Measurements from ENCODE around the gene GPR84.

The GPR84 gene

GRCh38 chr12:54358945-54359761 lies 5.1 kb downstream of the GPR84 start:
- ATAC-seq = peak; percentile 87
- TF ChIP-seq, protein P1, sequence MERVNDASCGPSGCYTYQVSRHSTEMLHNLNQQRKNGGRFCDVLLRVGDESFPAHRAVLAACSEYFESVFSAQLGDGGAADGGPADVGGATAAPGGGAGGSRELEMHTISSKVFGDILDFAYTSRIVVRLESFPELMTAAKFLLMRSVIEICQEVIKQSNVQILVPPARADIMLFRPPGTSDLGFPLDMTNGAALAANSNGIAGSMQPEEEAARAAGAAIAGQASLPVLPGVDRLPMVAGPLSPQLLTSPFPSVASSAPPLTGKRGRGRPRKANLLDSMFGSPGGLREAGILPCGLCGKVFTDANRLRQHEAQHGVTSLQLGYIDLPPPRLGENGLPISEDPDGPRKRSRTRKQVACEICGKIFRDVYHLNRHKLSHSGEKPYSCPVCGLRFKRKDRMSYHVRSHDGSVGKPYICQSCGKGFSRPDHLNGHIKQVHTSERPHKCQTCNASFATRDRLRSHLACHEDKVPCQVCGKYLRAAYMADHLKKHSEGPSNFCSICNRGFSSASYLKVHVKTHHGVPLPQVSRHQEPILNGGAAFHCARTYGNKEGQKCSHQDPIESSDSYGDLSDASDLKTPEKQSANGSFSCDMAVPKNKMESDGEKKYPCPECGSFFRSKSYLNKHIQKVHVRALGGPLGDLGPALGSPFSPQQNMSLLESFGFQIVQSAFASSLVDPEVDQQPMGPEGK (CRISPR knock-in tag; IDR thresholded peaks at IDR 0.05; ENCODE audit: borderline replicate concordance) = peak; percentile 88
- TF ChIP-seq TCF4 (CRISPR knock-in tag; IDR thresholded peaks at IDR 0.05; ENCODE audit: borderline replicate concordance) = peak; percentile 46; the same call in 1 of the 2 replicates
- TF ChIP-seq TSHZ2 (CRISPR knock-in tag; IDR thresholded peaks at IDR 0.05) = peak; percentile 100
- TF ChIP-seq ZFP3 (CRISPR knock-in tag; IDR thresholded peaks at IDR 0.05) = no peak
- TF ChIP-seq ZC3H10 (CRISPR knock-in tag; IDR thresholded peaks at IDR 0.05) = no peak
- no peak for TF ChIP-seq ZNF8 (CRISPR knock-in tag; IDR thresholded peaks at IDR 0.05)

DNA sequence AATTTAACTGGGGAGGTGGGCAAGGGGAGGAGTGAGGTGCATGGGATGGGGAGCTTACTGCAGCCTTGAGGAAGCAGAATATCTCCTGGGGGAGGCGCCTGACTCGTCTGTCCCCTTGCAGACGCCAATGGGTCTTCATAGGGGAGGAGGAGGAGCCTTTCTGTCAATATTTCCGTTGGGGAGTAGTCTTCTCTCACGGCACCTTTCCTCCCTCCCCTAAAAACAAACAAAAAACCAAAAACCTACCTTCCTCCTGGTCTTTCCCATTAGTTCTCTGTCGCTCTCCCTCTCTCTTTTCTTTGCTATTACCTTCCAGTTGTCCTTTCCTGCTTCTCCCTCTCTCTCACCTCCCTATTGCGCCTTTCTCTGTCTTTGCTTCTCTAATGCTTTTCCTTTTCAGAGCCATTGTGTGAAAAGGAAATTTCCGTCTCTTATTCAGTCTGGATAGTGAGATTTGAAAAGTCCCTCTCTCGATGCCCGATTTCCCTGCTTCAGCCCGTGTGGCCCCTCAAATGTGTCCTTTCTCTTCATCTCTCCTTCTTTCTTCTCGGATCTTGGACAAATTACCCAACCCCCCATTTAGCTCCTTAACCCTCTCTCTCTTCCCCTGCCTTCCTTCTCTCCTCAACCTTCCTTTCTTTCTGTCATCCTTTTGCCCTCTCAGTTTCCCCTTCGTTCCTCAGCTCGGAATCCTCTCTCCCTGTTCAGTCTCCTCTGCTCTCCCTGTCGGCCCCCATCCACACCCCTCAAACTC lies 5.9 kb downstream of the GPR84 start:
- TF ChIP-seq ZC3H10 (CRISPR knock-in tag; IDR thresholded peaks at IDR 0.05) (no peak), ZNF70 (CRISPR knock-in tag; IDR thresholded peaks at IDR 0.05) (no peak), OSR1 (CRISPR knock-in tag; IDR thresholded peaks at IDR 0.05) (no peak), CREB5 (CRISPR knock-in tag; IDR thresholded peaks at IDR 0.05; ENCODE audit: low read depth) (no peak), GLIS3 (CRISPR knock-in tag; IDR thresholded peaks at IDR 0.05) (no peak), ZFP30 (CRISPR knock-in tag; IDR thresholded peaks at IDR 0.05) (no peak), ZFP3 (CRISPR knock-in tag; IDR thresholded peaks at IDR 0.05) (no peak), TOX (CRISPR knock-in tag; IDR thresholded peaks at IDR 0.05; ENCODE audit: borderline replicate concordance) (no peak), BACH2 (CRISPR knock-in tag; IDR thresholded peaks at IDR 0.05; ENCODE audit: borderline replicate concordance) (no peak), TSHZ2 (CRISPR knock-in tag; IDR thresholded peaks at IDR 0.05) (no peak), ZNF565 (CRISPR knock-in tag; conservative IDR thresholded peaks at IDR 0.05; ENCODE audit: low read depth) (no peak), ESRRG (CRISPR knock-in tag; IDR thresholded peaks at IDR 0.05) (no peak), ISL1 (CRISPR knock-in tag; IDR thresholded peaks at IDR 0.05) (no peak)
- TF ChIP-seq, protein P2, sequence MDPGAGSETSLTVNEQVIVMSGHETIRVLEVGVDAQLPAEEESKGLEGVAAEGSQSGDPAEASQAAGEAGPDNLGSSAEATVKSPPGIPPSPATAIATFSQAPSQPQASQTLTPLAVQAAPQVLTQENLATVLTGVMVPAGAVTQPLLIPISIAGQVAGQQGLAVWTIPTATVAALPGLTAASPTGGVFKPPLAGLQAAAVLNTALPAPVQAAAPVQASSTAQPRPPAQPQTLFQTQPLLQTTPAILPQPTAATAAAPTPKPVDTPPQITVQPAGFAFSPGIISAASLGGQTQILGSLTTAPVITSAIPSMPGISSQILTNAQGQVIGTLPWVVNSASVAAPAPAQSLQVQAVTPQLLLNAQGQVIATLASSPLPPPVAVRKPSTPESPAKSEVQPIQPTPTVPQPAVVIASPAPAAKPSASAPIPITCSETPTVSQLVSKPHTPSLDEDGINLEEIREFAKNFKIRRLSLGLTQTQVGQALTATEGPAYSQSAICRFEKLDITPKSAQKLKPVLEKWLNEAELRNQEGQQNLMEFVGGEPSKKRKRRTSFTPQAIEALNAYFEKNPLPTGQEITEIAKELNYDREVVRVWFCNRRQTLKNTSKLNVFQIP (CRISPR knock-in tag; IDR thresholded peaks at IDR 0.05; ENCODE audit: borderline replicate concordance, low read depth) = no peak
- TF ChIP-seq, protein P1 (CRISPR knock-in tag; IDR thresholded peaks at IDR 0.05; ENCODE audit: borderline replicate concordance) = no peak
- no peak; the same call in 2 of the 3 replicates for ATAC-seq
